PC-3 (cell line): ENCODE results near the gene CDK2AP2. TPM values are rescaled to one million over a fixed set of nuclear protein-coding genes. Genes with fewer than 3 reads are reported as not detected.
A peak's percentile ranks its signal among the peaks of the same experiment; 100 is the strongest.

Experiments used
- ATAC-seq: fragments of 200-7000 bp; cut with Tn5 transposase; 2 replicates; pipeline ENCODE4 v1.9.1; 2020; ENCODE audit warnings: mild to moderate bottlenecking, moderate library complexity
- BruUV-seq: library from RNA; stranded (reverse); fragments of 400-500 nt; replicated peaks from 2 replicates; lab custom pipeline; 2021; lab: Mats Ljungman, UMichigan
- CTCF ChIA-PET: fragments of 300-600 bp; sonication (Branson Sonifier 250); formaldehyde crosslinking; loops from one replicate; lab custom pipeline; 2022; ENCODE audit warnings: antibody characterized with exemption; lab: Charles Lee
- POLR2A ChIA-PET: fragments of 300-600 bp; sonication (Branson Sonifier 250); formaldehyde crosslinking; loops from one replicate; lab custom pipeline; 2022; ENCODE audit warnings: antibody characterized with exemption; ENCODE audit not compliant: unreplicated experiment; lab: Charles Lee
- DNase-seq: peaks from one replicate; pipeline ENCODE4 v3.0.0-alpha.2; 2015
- H2AFZ ChIP-seq: fragments of 300-600 bp; sonication (generic); 2 replicates; pipeline ENCODE4 v1.6.0; 2016; ENCODE audit warnings: antibody characterized with exemption, low read length
- H3F3A ChIP-seq: fragments of 300-600 bp; sonication (generic); one replicate; pipeline ENCODE4 v1.6.0; 2017; ENCODE audit warnings: antibody characterized with exemption, low read length, control low read depth, mild to moderate bottlenecking; ENCODE audit not compliant: unreplicated experiment
- H3K27ac ChIP-seq: fragments of 300-600 bp; sonication (generic); 2 replicates; pipeline ENCODE4 v1.5.1; 2016; ENCODE audit warnings: mild to moderate bottlenecking, low read length
- H3K27me3 ChIP-seq: fragments of 300-600 bp; sonication (generic); 2 replicates; pipeline ENCODE4 v1.6.1; 2016; ENCODE audit warnings: low read length, mixed read lengths
- H3K36me3 ChIP-seq: fragments of 300-600 bp; sonication (generic); 2 replicates; pipeline ENCODE4 v1.6.1; 2016; ENCODE audit warnings: low read depth, mixed run types, low read length, mixed read lengths
- H3K4me1 ChIP-seq: fragments of 300-600 bp; sonication (generic); 2 replicates; pipeline ENCODE4 v1.5.1; 2016; ENCODE audit warnings: low read length; ENCODE audit not compliant: insufficient read depth
- H3K4me2 ChIP-seq: fragments of 300-600 bp; sonication (generic); 2 replicates; pipeline ENCODE4 v1.6.0; 2016; ENCODE audit warnings: low read length
- H3K4me3 ChIP-seq: fragments of 300-600 bp; sonication (generic); 2 replicates; pipeline ENCODE4 v1.5.1; 2016; ENCODE audit warnings: mild to moderate bottlenecking, low read length, mixed read lengths
- H3K79me2 ChIP-seq: fragments of 300-600 bp; sonication (generic); 2 replicates; pipeline ENCODE4 v1.6.1; 2017; ENCODE audit warnings: low read length, mixed read lengths
- H3K9ac ChIP-seq: fragments of 300-600 bp; sonication (generic); 2 replicates; pipeline ENCODE4 v1.6.0; 2016; ENCODE audit warnings: mild to moderate bottlenecking, low read length
- H3K9me2 ChIP-seq: fragments of 300-600 bp; sonication (generic); replicated peaks from 2 replicates; pipeline ENCODE4 v1.6.1; 2016; ENCODE audit warnings: mixed run types, low read length, mixed read lengths
- H3K9me3 ChIP-seq: fragments of 300-600 bp; sonication (generic); 2 replicates; pipeline ENCODE4 v1.6.1; 2016; ENCODE audit warnings: low read length, mixed read lengths
- H4K20me1 ChIP-seq: fragments of 300-600 bp; sonication (generic); 2 replicates; pipeline ENCODE4 v1.6.1; 2016; ENCODE audit warnings: low read length, mixed read lengths
- EZH2 ChIP-seq: fragments of 300-600 bp; sonication (generic); IDR thresholded peaks from one replicate; pipeline ENCODE4 v1.6.1; 2017; ENCODE audit warnings: antibody characterized with exemption, mild to moderate bottlenecking, low read length; ENCODE audit not compliant: unreplicated experiment
- EZH2phosphoT487 ChIP-seq: fragments of 300-600 bp; sonication (generic); IDR thresholded peaks from 2 replicates; pipeline ENCODE4 v1.6.1; 2018; ENCODE audit warnings: mild to moderate bottlenecking, antibody characterized with exemption, low read length, borderline replicate concordance
- intact Hi-C: fragments of 100-400 bp; cut with micrococcal nuclease; formaldehyde crosslinking; loops from 2 replicates; pipeline ENCODE4 v1.9.0; 2023
- total RNA-seq: library from RNA; depleted of rRNA; stranded (reverse); fragments of >200 nt; gene quantifications from 2 replicates; pipeline ENCODE4 v1.2.3, GENCODE V29; 2014
- TF ChIP-seq, protein P1 (sequence below): fragments of 300-600 bp; sonication (generic); conservative IDR thresholded peaks from 2 replicates; pipeline ENCODE4 v1.5.1; 2017; ENCODE audit warnings: antibody characterized with exemption, low read depth, mild to moderate bottlenecking, low read length

Gene CDK2AP2
- total RNA-seq, 1 experiment from 2014 or later, result 87.4 TPM

DNA sequence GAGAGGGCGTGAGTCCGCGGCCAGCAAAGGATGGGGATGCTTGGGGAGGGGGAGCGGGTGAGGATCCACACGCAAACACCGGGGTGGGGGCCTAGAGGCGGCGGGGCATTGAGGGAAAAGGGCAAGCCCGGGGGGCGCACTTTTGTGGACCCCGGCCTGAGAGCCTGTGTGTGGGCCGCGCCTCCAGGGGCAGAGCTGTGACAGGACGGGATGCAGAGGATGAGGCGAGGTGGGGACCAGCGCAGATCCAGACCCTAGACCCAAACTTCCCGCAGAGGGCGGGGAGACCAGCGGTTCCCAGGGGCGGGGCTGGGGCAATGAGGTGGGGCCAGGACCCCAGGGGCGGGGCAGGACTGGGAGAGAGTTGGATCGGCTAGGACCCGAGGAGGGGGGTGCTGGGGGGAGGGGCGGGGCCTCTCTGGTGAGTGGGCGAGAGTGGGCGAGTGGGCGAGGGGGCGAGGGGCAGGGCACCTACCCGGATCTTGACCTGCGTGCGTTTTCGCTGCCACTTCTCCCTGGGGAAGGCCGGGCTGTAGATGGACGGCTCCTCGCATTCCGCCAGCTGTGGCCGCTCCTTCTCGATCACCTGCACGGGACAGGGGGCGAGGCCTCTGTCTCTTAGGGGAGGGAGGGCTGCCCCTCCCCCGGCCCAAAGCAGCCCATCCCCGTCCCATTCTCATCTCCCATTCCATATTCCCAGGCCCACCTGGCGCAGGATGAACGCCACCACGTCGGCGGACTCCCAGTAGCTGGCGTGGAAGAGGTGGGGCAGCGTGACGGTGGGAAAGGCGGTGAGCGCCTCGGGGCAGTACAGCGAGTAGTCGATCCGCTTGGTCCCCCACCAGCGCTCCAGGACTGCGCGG lies 13.4 kb downstream of the CDK2AP2 start:
- ATAC-seq (no peak), DNase-seq (no peak)
- H2AFZ ChIP-seq, result no peak overlapping the region
- H3K4me2 ChIP-seq, result no peak overlapping the region
- intact Hi-C loops, result no loop called here
- POLR2A ChIA-PET, result interaction anchor here (0.7 kb wide), 1 partner anchor 88 kb away, joined by 3 read pairs; no protein-coding TSS in a partner anchor
- H3K27ac ChIP-seq, result no peak overlapping the region
- H4K20me1 ChIP-seq, result no peaks in the 10 kb centered on the region
- H3K4me1 ChIP-seq, result no peaks in the 10 kb centered on the region
- H3K9me2 ChIP-seq, result no peaks in the 10 kb centered on the region
- CTCF ChIA-PET, result no interaction called here
- H3K79me2 ChIP-seq, result no peaks in the 10 kb centered on the region
- TF ChIP-seq EZH2phosphoT487, result no peak
- TF ChIP-seq EZH2, result no peak
- TF ChIP-seq, protein P1, sequence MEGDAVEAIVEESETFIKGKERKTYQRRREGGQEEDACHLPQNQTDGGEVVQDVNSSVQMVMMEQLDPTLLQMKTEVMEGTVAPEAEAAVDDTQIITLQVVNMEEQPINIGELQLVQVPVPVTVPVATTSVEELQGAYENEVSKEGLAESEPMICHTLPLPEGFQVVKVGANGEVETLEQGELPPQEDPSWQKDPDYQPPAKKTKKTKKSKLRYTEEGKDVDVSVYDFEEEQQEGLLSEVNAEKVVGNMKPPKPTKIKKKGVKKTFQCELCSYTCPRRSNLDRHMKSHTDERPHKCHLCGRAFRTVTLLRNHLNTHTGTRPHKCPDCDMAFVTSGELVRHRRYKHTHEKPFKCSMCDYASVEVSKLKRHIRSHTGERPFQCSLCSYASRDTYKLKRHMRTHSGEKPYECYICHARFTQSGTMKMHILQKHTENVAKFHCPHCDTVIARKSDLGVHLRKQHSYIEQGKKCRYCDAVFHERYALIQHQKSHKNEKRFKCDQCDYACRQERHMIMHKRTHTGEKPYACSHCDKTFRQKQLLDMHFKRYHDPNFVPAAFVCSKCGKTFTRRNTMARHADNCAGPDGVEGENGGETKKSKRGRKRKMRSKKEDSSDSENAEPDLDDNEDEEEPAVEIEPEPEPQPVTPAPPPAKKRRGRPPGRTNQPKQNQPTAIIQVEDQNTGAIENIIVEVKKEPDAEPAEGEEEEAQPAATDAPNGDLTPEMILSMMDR, result no peak
- no peaks in the 10 kb centered on the region; the same call in 1 of the 2 replicates for H3K36me3 ChIP-seq
- H3K9me3 ChIP-seq, result no peaks in the 10 kb centered on the region
- no peak overlapping the region for H3K9ac ChIP-seq
- BruUV-seq, result no TSS peak
- H3K27me3 ChIP-seq, result no peaks in the 10 kb centered on the region
- no peak overlapping the region for H3K4me3 ChIP-seq
- H3F3A ChIP-seq, result no peaks in the 10 kb centered on the region

DNA sequence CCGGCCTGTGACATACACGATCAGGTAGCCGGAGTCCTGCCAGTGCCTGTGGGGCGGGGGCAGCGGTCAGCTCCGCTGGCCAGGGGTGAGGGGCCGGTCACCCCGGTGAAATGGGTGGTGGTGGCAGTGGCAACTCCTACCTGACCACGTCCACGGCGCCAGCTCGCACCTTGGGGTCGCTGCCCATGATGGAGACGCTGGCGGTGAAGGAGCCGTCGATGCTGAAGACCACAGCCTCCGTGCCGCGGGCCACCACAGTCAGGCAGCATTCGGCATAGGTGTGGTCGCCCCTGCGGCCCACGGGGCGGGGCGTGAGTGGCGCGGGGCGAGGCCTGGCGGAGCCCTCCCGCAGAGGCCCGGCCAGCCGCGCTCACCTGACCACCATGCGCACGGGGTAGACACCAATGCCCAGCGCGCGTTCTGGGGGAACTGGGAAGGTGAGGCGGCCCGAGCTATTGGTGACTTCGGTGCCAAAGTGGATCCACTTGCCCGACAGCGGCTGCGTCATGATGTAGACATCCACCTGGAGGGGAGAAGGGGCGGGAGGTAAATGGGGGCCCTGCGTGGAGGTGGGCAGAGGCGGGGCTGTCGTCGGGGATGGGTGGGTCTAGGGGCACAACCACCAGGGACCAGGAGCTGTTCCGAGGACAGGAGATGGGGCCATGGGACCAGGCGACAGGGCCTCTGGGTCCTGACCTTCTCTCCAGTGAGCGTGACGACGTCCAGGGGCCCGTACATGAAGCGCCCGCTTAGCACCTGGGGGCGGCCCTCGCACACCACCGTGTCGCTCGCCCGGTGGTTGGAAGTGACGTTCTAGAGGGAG lies 14.2 kb downstream of the CDK2AP2 start:
- DNase-seq (no peak), ATAC-seq (no peak)
- H3K4me3 ChIP-seq, result no peak overlapping the region
- H3K9me3 ChIP-seq, result no peaks in the 10 kb centered on the region
- no peak overlapping the region for H3K4me2 ChIP-seq
- BruUV-seq, result TSS peak; percentile 12
- ChIA-PET POLR2A (no interaction called here), CTCF (no interaction called here)
- H3K9me2 ChIP-seq, result no peaks in the 10 kb centered on the region
- H3K36me3 ChIP-seq, result no peaks in the 10 kb centered on the region; the same call in 1 of the 2 replicates
- intact Hi-C loops, result no loop called here
- TF ChIP-seq, protein P1, result no peak
- TF ChIP-seq EZH2phosphoT487 (no peak), EZH2 (no peak)
- no peak overlapping the region for H3K27ac ChIP-seq
- H3K27me3 ChIP-seq, result no peaks in the 10 kb centered on the region
- H2AFZ ChIP-seq, result no peak overlapping the region
- H3K4me1 ChIP-seq, result no peaks in the 10 kb centered on the region
- no peaks in the 10 kb centered on the region for H3K79me2 ChIP-seq
- H3K9ac ChIP-seq, result no peak overlapping the region
- no peaks in the 10 kb centered on the region for H3F3A ChIP-seq
- no peaks in the 10 kb centered on the region for H4K20me1 ChIP-seq
